ENCODE results near the gene ZBTB34.
A peak's percentile ranks its signal among the peaks of the same experiment; 100 is the strongest.
"Not testable (repeated sequence)": the region's sequence is repeated elsewhere in the genome, so short reads cannot be mapped to it uniquely, and the experiment has no call there.

Gene ZBTB34, protein sequence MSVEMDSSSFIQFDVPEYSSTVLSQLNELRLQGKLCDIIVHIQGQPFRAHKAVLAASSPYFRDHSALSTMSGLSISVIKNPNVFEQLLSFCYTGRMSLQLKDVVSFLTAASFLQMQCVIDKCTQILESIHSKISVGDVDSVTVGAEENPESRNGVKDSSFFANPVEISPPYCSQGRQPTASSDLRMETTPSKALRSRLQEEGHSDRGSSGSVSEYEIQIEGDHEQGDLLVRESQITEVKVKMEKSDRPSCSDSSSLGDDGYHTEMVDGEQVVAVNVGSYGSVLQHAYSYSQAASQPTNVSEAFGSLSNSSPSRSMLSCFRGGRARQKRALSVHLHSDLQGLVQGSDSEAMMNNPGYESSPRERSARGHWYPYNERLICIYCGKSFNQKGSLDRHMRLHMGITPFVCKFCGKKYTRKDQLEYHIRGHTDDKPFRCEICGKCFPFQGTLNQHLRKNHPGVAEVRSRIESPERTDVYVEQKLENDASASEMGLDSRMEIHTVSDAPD

DNA sequence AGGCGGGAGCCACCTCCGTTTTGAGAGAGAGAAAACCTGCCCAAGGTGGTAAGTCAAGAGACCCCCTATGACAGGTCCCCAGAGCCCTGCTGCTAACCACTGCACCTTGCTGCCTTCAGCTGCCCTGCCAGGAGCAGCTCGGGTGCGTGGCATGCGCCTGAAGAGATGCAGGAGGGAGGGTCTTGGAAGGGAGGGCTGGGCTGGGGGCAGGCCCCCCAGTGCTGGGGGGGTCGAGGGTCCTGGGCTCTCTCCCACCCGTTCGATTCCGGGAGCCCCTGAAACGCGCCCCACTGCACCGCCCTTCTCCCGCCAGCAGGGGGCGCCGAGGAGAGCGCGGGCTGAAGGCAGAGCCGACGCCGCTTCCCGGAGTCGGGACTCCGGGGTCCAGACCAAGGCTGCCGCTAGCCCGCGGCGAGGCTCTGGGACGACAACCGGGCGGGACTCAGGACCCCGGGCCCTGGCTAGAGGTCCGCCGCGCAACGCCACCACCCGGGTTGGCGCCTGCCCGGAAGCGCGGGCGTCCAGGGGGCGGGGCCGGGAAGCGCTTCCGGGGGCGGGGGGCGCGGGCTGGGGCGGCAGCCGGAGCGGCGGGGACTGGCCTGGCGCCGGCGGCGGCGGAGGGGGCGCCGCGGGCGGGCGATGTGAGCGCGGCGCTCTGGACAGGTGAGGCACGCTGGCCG lies at the start of gene ZBTB34:
Gene ZBTB34 (plus strand): TSS at position 563 of the 680 bp plus-strand sequence. CDS start 18,761 bp downstream, outside the sequence.
- DNase-seq (ENCODE audit: low spot score): peak; percentile 56

DNA sequence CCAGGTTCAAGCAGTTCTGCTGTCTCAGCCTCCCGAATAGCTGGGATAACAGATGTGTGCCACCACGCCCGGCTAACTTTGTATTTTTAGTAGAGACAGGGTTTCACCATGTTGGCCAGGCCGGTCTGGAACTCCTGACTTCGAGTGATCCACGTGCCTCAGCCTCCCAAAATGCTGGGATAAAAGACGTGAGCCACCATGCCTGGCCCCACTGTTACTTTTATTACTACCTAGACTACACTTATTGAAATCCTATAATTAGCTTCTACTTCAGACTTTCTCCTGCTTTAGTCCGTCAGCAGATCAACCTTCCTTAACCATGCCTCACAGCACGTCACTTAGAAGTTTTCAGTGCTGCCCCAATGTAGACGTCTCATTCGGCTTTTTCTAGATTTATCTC lies 47.4 kb upstream of the ZBTB34 start:
- no peak for DNase-seq (ENCODE audit: low spot score)

DNA sequence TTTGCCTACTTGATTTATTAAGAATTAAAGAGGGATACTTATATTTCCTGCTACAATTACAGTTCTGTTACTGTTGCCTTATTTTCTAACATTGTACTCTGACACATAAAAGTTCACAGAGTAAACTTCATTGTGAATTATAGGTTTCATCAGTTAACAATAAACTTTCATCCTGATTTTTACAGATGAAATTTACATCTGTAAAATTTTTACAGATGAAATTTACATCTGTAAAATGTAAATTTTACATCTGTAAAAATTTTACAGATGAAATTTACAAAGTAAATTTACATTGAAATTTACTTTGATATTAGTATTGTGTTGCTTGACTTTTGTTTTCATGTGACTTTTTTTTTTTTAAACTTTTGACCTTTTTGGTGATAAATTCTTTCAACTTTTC lies 46.3 kb upstream of the ZBTB34 start:
- DNase-seq (ENCODE audit: low spot score): no peak

DNA sequence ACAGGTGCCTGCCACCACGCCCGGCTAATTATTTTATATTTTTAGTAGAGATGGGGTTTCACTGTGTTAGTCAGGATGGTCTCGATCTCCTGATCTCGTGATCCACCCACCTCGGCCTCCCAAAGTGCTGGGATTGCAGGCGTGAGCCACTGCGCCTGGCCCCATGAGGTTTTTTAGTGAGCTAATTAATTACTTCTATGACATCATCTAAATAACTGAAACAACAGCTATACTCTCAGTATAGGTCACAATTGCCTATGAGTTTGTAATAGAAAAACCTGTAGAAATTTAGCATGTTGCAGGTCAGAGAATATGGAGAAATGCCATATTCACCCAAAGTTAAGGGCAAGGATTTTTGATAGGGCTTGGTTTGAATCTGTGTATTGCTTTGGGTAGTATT lies 42.8 kb upstream of the ZBTB34 start:
- not testable (repeated sequence) for DNase-seq (ENCODE audit: low spot score)

DNA sequence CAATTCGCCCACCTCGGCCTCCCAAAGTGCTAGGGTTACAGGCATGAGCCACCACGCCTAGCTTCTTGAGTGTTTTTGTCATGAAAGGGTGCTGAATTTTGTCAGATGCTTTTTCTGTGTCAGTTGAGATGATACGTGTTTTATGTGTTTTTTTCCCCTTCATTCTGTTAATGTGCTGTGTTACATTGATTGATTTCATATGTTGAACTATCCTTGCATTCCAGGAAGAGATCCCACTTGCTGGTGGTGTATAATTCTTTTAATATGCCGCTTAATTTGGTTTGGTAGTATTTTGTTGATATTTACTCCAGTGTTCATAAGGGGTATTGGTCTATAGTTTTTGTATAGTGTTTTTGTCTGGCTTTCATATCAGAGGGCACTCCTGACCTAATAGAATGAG lies 42.0 kb upstream of the ZBTB34 start:
- DNase-seq (ENCODE audit: low spot score): no peak

DNA sequence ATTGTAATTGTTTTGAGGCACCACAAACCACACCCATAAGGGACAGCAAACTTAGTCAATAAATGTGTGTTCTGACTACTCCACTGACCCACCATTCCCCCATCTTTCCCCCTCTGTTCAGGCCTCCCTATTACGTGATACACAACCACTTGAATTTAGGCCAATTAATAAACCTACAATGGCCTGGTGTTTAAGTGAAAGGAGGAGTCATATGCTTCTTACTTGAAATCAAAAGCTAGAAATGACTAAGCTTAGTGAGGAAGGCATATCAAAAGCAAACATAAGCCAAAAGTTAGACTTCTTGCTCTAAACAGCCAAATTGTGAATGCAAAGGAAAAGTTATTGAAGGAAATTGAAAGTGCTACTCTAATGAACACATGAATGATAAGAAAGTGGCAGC lies 41.0 kb upstream of the ZBTB34 start:
- DNase-seq (ENCODE audit: low spot score): no peak

DNA sequence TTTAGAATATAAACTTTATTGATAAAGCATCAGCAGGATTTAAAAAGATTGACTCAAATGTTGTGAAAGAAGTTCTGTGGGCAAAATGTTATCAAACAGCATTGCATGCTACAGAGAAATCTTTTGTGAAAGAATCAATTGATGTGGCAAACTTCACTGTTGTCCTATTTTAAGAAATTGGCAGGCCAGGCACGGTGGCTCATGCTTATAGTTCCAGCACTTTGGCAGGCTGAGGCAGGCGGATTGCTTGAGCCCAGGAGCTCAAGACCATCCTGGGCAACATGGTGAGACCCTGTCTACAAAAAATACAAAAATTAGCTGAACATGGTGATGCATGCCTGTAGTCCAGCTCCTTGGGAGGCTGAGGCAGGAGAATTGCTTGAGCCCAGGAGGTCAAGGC lies 38.2 kb upstream of the ZBTB34 start:
- no peak for DNase-seq (ENCODE audit: low spot score)

DNA sequence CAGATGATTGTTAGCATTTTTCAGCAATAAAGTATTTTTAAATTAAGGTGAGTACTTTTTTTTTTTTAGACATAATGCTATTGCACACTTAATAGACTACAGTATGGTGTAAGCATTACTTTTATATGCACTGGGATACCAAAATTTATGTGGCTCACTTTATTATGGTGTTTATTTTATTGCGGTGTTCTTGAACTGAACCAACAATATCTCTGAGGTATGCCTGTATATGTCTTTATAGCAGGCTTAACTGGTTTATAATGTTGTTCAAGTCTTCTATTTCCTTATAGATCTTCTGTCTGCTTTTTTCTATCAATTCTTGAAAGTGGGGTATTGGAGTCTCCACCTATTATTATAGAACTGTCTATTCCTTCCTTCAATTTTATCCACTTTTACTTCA lies 37.6 kb upstream of the ZBTB34 start:
- no peak for DNase-seq (ENCODE audit: low spot score)

DNA sequence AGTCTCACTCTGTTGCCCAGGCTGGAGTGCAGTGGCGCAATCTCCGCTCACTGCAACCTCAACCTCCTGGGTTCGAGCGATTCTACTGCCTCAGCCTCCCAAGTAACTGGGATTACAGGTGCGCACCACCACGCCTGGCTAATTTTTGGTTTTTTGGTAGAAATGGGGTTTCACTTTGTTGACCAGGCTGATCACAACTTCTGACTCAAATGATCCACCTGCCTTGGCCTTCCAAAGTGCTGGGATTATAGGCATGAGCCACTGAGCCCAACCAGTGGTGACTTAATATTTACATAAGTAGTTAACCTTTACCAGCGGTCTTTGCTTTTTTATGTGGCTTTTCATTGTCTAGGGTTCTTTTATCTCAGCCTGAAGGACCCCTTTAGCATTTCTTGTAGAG lies 36.4 kb upstream of the ZBTB34 start:
- DNase-seq (ENCODE audit: low spot score): not testable (repeated sequence)

DNA sequence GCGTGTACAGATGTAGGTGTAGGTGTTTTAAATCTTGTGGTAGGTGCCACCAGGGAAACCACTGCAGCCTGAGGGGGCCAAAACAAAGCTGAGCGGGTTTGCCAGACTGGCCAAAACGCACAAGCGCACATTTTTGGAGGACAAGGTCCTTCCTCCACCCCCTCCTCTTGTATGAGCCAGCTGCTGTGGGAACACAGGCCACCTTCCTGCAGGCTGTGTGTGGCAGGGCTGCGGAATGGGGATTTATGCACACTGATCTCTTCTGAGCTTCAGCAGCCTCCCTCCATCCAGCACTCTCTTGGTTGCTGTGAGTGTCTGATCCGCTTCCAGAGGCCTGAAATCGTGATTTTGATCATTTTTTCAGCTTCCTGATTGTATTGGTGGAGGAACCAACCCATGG lies 33.2 kb upstream of the ZBTB34 start:
- DNase-seq (ENCODE audit: low spot score): no peak

DNA sequence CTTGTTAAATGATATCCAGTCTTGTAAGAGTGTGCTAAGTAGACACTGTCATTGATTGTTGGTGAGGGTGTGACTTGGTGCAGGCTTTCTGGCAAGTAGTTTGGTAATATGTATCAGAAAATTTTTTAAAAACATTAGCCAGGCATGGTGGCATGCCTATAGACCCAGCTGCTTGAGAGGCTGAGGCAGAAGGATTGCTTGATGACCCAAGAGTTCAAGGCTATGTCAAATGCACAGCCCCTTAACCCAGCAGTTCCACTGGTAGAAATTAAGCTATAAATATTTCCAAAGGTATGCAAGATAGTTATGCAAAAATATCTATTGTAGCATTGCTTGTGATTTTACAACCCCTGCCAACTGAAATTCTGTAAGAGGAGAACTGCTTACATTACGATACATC lies 31.4 kb upstream of the ZBTB34 start:
- DNase-seq (ENCODE audit: low spot score): no peak

DNA sequence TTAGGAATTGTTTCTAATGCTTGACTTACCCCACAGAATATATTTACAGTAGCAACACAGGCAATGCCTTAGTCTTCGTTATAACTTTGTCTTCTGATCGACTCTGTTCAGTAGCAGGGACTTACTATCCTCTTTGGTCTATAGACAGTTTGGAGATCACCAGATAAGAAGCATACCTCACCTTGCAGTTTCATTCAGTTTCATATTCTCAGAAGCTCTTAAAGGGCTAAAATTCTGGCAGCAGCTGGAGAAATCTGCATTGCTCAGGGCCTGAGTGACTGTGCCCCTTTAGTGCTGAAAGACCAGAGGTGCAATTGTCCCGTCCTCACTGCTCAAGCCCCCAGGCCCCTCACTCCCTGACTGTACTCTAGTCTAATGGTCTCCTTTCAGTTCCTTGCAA lies 29.6 kb upstream of the ZBTB34 start:
- no peak for DNase-seq (ENCODE audit: low spot score)

DNA sequence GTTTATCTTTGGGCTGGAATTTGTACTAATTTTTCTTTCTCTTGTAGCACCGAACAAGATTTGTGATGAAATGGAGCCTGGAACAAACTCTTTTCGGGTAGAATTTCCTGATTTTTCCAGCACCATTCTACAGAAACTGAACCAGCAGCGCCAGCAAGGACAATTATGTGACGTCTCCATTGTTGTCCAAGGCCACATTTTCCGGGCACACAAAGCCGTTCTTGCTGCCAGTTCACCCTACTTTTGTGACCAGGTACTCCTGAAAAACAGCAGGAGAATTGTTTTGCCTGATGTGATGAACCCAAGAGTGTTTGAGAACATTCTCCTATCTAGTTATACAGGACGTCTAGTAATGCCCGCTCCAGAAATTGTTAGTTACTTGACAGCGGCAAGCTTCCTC lies 28.0 kb upstream of the ZBTB34 start:
- no peak for DNase-seq (ENCODE audit: low spot score)

DNA sequence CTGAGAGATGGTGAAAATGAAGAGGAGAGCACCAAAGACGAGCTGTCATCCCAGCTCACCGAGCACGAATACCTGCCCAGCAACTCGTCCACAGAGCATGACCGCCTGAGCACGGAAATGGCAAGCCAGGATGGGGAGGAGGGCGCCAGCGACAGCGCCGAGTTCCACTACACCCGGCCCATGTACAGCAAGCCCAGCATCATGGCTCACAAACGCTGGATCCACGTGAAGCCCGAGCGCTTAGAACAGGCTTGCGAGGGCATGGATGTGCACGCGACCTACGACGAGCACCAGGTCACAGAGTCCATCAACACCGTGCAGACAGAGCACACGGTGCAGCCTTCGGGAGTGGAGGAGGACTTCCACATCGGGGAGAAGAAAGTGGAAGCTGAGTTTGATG lies 27.4 kb upstream of the ZBTB34 start:
- no peak for DNase-seq (ENCODE audit: low spot score)

DNA sequence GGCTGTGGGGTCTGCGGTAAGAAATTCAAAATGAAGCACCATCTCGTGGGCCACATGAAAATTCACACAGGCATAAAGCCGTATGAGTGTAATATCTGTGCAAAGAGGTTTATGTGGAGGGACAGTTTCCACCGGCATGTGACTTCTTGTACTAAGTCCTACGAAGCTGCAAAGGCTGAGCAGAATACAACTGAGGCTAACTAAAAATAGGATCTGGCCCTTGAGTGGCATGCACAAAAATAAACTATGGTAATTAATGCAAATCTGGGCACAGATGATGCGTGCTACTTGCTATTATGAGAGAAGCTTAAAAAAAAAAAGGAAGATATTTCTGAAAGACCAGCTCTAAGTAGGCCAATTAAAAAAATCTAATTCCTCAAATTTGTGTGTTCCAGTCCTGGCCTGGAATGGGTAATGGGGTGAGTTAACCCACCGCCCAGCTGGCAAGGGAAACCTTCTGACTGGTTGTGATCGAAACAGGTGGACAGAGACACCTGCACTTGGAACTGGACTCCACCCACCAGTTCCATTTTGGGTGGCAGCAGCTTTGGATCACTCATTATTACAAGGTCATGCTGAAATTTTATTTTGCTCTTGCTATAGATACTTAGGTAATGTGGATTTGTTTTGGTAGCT lies 26.6 kb upstream of the ZBTB34 start:
- DNase-seq (ENCODE audit: low spot score): no peak

DNA sequence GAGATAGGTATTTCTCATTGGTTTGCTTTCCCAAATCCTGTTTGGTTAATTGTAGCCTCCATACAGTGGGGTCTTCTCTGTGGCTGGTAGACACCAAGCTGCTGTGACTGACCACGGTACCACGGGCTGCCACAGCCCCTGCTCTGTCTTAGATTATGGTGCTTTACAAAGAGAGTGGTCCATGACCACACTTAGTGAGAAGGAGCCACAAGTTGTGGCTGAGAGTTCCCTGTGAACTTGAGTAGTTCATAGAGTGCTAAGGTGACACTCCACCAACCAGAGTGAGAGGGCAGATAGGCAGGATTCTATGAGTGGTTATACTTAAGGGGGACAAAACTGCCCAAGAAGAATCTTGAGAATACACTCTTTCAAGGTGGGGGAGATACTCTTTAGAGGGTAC lies 25.8 kb upstream of the ZBTB34 start:
- no peak for DNase-seq (ENCODE audit: low spot score)

DNA sequence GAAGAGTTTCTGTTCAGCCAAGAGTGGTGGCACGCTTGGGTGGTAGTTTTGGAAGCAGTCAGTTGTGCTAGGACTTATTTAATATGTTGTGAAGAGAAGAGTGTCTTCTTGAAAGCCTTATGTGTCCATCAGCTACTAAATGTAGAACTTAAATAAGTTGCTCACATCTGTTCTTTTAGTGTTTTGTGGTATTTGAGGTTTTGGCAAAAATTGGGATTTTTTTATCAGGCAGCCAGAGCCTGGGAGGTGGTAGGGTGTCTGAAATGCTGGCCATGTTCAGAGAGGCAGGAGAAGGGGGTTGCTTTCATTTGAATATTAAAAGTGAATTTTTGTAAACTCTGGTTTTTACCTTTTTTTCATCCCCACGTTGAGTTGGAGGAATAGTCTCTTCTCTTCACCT lies 24.2 kb upstream of the ZBTB34 start:
- no peak for DNase-seq (ENCODE audit: low spot score)

DNA sequence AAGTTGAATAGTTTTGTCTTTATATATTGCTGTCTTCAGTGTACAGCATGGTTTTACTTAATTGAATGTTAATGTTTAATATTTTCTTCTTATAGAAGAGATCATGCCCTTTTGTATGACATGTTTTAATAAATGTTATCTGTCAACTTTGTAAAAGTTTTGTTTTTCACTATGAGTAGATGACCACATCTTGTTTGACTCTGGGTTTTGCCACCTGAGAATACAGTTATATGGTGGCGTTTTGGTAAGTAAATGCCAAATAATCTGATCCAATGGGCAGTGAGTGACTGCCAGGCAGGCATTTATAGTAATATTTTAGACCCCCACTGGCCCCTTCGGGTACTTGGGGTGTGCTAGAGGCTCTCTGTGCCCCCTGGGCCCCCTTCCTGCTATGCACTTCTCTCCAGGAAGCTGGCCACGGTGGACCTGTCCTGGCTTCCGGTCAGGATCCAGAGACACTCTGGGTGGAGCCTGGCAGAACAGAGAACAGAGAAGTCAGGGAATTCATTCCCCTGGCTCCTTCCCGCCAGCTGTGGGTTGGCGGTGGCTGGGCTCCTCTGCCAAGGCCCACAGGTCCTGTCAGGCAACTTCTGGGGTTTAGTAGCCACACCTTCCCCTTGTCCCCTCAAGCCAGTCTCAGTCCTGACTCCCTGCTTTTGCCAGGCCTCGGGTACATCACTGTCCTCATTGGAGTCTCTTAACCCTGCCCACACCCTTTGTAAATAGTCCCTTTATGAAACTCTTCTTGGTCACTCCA lies 22.2 kb upstream of the ZBTB34 start:
- no peak for DNase-seq (ENCODE audit: low spot score)

DNA sequence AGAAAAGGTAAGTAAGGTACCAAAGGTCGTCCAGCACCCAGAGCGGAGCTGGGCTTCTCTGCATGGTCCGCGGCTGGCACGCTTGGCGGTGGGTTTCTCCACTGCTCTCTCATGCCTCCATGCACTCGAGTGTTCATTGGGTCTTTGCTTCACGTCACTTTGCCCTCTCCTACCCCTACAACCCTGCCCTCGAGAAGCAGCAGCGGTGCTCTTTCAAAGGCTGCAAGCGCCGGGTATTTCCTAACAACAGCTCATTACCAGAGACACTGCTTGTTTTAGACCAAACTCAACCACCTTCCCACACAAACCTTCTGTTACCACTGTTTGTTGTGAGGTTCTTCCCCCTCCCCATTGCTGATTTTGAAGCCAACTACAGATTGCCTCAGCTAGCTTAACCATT lies 21.5 kb upstream of the ZBTB34 start:
- DNase-seq (ENCODE audit: low spot score): no peak

DNA sequence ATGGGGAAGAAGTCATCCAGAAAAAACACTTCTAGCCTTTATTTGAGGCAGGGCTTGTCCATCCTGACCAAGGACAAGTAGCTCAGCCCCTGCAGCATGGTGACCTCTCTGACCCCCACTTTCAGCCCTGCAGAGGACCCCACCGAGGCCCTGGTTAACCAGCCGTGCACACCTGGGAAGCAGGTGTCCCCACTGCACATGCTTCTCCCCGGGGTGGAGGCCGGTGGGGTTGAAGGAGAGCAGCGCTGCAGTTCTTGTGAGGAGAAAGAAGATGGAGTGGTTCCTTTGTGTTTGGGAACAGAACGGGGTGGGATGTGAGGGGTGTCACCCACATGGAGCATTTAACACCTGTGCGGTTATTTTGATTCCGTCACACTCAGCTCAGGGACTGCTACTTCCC lies 21.1 kb upstream of the ZBTB34 start:
- DNase-seq (ENCODE audit: low spot score): no peak

DNA sequence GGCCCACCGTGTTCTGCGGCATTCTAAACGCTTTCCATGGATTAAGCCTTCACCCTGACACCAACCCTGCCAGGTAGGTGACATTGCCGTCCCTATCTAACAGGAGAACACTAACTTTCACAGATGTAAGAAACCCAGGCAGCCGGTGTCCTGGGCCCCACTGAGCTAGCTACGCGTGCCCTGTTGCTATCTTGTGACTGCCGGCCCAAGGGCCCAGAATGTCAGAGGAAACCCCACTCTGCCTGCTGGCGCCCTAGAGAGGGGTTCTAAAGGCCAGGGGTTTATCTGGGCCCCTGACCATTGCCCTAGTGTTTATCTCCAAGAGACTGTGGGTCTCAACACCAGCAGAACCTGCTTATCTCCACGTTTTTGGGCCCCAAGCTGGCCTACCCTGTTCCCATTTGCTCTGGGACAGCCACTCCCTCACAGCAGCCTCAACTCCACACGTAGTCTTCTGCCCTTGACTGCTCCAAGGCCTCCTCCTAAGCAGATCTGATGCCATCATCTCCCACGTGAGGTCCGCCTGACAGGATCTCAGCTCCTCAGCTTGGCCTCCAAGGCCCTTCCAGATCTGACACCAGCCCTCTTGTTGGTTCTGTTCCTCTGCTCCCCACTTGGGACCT lies 18.1 kb upstream of the ZBTB34 start:
- DNase-seq (ENCODE audit: low spot score): no peak
